ENCODE data around the gene ANKRD13A.
A peak's percentile ranks its signal among the peaks of the same experiment; 100 is the strongest.
"Not testable (repeated sequence)": the region's sequence is repeated elsewhere in the genome, so short reads cannot be mapped to it uniquely, and the experiment has no call there.

The ANKRD13A gene

GRCh38 chr12:109986236-109986635, 13.0 kb upstream of the ANKRD13A start:
- DNase-seq: not testable (repeated sequence)

GRCh38 chr12:109987615-109988014, 11.6 kb upstream of the ANKRD13A start:
- no peak for DNase-seq

- no peak for DNase-seq
These were observed 11.0 kb upstream of the ANKRD13A start for GRCh38 chr12:109988274-109988673.

GRCh38 chr12:109988903-109989302, 10.3 kb upstream of the ANKRD13A start:
- no peak for DNase-seq

- no peak for DNase-seq
These were observed 9.8 kb upstream of the ANKRD13A start for GRCh38 chr12:109989380-109989779.

- DNase-seq: no peak
These were observed 7.6 kb upstream of the ANKRD13A start for GRCh38 chr12:109991586-109991985.

- no peak for DNase-seq
These were observed 6.1 kb upstream of the ANKRD13A start for GRCh38 chr12:109993091-109993490.

GRCh38 chr12:109994401-109995175, 4.6 kb upstream of the ANKRD13A start:
- no peak for DNase-seq

- DNase-seq: no peak
These were observed 3.9 kb upstream of the ANKRD13A start for GRCh38 chr12:109995361-109995685.

GRCh38 chr12:109995686-109996482, 3.3 kb upstream of the ANKRD13A start, which contains the start of gene GIT2:
Gene GIT2, minus strand, starts transcription at chr12:109996368. Its CDS starts 144 bp downstream, at chr12:109996224.
- peak; percentile 91 for DNase-seq

GRCh38 chr12:109996483-109996853, 2.8 kb upstream of the ANKRD13A start:
- no peak for DNase-seq

- no peak for DNase-seq
These were observed 1.8 kb upstream of the ANKRD13A start for GRCh38 chr12:109997393-109997792.

GRCh38 chr12:109998241-109998903, 858 bp upstream of the ANKRD13A start:
- DNase-seq: no peak

- DNase-seq: peak; percentile 28
These were observed 380 bp downstream of the ANKRD13A start for GRCh38 chr12:109999649-109999971.

- peak; percentile 21 for DNase-seq
These were observed 814 bp downstream of the ANKRD13A start for GRCh38 chr12:109999983-110000505.

GRCh38 chr12:110001596-110001995, 2.4 kb downstream of the ANKRD13A start:
- no peak for DNase-seq

- no peak for DNase-seq
These were observed 3.7 kb downstream of the ANKRD13A start for GRCh38 chr12:110002676-110003515.

- no peak for DNase-seq
These were observed 5.4 kb downstream of the ANKRD13A start for GRCh38 chr12:110004598-110004997.

- DNase-seq: no peak
These were observed 6.2 kb downstream of the ANKRD13A start for GRCh38 chr12:110005319-110005973.

GRCh38 chr12:110006115-110006514, 6.9 kb downstream of the ANKRD13A start:
- DNase-seq: no peak

- no peak for DNase-seq
These were observed 8.7 kb downstream of the ANKRD13A start for GRCh38 chr12:110007881-110008280.
